NCI-H774 (cell line): ENCODE data around the gene ADAMTS13.
A peak's percentile ranks its signal among the peaks of the same experiment; 100 is the strongest.

Experiments
- DNase-seq: peaks from one replicate; lab custom pipeline; 2025; lab: John Stamatoyannopoulos, UW

The ADAMTS13 gene

GRCh38 chr9:133472277-133472645 lies 50.1 kb downstream of the ADAMTS13 start:
- DNase-seq, result no peak

GRCh38 chr9:133472753-133473378 lies 50.7 kb downstream of the ADAMTS13 start:
- no peak for DNase-seq

GRCh38 chr9:133473743-133474142 lies 51.6 kb downstream of the ADAMTS13 start:
- DNase-seq, result no peak

GRCh38 chr9:133474215-133474614 lies 52.0 kb downstream of the ADAMTS13 start:
- DNase-seq, result no peak

DNA sequence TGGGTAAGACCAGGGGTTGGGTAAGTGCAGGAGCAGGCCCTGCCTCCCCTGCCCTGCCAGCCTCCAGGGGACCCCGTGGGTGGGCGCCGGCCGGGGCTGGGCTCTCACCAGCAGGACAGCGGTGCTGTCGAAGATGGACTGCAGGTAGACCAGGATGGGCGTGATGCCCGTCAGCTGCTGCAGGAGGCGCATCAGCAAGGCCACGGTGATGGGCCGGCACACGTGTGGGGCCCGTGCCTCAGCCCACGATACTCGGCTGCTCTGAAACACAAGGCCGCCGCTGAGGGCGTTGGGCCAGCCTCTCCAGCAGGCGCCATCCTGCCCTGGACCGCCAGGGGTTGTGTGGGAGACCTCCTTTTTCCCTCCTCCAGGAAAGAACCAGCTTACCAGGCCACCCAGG lies 52.7 kb downstream of the ADAMTS13 start:
- DNase-seq, result no peak

DNA sequence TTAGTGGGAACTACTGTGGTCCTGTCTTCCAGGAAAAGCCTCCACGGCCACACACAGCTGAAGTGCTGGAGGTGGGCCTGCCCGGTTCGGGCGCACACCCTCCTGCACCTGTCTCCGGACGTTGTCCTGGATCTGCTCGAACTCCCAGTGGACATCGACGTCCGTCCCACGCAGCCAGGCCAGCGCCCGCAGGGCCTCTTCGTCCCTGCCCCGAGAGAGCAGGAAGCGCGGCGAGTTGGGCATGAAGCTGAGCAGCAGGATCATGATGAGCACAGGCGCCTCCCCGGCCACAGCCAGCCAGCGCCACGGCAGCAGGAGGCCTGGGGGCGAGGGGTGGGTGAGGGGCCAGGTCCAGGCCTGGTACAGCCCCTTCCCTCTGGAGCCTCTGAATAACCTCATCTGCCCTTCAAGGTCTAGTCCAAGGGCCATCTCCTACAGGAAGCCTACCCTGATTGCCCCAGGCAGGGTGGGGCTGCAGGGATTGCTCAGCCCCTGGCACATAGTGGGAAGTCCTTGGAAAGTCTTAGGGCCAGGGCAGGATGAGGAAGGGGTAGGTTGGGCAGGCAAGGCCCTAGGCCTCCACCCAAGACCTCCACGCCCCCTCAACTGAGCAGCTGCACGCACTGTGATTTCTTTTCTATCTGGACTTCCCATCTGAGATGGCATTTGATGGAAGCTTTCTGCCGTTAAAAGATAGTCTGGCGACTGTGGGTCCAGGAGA lies 53.3 kb downstream of the ADAMTS13 start:
- no peak for DNase-seq

DNA sequence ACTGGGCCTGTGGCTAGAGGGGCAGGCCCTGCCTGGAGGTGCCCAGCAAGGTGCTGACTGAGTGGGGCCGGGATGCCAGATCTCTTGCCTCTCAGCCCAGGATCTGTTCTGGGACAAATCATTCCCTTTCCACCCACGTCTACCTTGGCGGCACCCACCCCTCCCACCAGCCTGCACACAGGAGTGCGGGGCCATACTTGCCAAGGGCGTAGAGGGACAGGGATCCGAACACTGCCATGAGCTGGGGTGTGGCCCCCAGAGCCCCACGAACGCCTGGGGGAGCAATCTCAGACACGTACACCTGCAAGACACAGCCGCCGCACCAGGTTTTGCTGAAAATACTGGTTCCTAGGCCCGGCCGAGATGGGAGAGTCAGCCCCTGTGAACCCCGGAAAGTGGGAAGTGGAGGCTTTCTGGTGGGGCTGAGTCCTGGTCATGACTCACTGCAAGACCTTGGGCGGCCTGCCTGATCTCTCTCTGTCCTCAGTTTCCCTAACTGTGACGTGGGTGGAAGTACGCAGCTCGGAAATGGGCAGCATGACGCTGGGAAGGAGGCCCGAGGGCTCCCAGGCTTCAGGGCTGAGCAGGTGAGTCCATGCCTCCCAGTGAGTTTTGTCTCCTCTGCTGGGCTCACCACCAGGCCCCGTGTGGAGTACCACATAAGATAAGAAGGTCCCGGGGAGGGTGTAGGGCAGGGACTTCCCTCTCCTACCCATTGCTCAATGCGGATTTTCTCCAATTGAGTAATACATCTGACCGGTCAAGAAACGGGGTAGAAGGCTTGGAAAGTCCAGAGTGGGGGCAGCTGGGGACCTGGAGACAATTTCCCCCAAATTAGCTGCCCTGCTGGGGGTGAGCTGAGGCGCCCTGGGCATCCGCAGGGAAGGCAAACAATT lies 54.1 kb downstream of the ADAMTS13 start:
- DNase-seq, result no peak

- DNase-seq, result no peak
These were observed 54.8 kb downstream of the ADAMTS13 start for GRCh38 chr9:133476941-133477340.

GRCh38 chr9:133477461-133477860 lies 55.3 kb downstream of the ADAMTS13 start:
- DNase-seq, result no peak

DNA sequence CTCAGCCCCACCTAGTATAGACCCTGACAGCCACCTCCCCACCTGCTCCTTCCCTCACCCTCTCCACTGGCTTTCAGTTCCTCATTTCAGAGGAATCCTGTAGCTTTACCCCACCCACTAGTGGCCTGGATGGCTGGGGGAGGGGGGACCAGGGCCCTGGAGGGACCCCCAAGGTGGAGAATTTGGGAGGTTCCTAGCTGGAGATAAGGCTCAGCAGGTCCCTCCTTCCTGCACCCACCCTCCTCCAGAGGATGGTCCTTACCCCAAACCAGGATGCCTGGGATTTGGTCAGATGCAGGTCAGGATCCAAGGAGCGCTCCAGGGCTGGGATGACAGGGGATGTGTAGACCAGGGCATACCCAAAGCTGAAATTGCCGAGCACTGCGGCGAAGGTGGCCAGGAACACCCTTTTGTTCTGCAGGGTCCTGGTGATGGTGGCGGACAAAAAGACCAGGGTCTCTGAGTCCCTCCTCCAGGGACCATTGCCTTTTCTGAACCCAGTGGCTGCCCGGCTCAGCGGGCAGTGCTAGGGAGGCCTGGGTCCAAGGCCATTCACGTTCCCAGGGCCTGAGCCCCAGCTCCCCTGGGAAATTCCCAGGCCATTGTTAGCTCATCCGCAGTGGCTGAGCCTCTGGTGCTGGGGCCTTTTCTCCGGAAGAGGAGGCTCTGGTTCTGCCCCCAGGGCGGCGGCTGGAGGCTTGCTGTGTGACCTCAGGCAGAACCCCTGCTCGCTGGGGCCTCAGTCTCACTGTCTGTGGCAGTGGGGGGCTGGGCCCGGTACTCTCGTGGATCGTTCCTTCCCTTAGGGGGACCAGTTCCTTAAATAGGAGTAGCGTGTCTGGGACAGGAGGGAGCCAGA lies 56.1 kb downstream of the ADAMTS13 start:
- no peak for DNase-seq

- peak; percentile 86 for DNase-seq
These were observed 56.9 kb downstream of the ADAMTS13 start, which contains the start of gene SLC2A6 for GRCh38 chr9:133478851-133479711. Gene SLC2A6 (minus strand): TSS chr9:133479099. CDS start chr9:133479059, 40 bp downstream.

DNA sequence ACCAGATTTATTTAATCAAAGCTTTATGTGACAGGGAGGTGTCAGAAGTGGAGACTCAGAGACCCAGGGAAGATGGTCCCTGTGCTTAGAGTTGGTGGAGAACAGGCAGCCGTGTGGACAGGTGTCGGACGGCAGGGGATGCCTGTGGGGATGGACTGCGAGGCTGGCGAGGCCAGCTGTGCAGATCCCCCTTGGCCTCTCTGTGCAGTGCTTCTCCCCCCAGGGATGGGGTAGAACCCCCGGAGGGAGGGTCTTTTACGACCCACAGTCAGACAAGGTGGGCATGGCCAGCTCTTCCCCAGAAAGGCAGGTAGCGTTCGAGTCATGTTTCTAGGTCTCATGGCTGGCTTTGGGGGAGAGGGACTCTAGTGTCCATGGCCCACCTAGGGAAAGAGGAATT lies 61.4 kb downstream of the ADAMTS13 start:
- DNase-seq, result no peak

DNA sequence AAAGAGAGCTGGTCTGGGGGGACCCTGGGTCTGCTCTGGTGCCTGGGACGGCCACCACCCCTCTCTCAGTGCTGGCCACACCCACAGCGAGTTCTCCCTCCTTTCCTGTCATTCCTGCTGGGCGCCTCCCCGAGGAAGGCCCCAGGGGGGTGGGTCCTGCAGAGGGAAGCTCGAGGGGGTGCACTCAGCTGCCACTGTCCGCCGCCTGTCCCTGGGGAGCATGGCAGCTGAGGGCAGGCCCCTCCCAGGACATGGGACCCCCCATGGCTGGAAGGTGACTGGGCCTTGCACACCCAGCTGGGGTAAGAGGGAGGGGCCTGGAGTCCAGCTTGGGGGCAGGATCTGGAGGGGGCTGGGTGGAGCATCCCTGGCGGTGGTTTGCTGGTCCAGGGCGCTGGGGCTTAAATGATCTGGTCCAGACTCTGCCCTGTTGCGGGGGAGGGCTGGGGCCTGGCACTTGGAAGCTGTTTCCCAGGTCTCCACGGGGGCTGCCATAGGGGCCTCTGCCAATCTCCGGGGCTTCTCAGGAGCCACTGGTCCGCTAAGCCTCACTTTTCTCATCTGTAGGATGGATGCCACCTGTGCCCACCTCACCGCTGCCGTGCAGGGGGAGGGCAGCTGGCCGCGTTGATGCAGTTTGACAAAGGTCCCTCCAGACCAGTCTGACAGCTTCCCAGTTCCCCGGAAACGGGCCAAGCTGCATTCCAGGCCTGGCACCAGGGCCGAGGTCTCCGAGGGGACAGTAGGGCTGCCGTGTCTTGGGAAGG lies 62.7 kb downstream of the ADAMTS13 start:
- no peak for DNase-seq

DNA sequence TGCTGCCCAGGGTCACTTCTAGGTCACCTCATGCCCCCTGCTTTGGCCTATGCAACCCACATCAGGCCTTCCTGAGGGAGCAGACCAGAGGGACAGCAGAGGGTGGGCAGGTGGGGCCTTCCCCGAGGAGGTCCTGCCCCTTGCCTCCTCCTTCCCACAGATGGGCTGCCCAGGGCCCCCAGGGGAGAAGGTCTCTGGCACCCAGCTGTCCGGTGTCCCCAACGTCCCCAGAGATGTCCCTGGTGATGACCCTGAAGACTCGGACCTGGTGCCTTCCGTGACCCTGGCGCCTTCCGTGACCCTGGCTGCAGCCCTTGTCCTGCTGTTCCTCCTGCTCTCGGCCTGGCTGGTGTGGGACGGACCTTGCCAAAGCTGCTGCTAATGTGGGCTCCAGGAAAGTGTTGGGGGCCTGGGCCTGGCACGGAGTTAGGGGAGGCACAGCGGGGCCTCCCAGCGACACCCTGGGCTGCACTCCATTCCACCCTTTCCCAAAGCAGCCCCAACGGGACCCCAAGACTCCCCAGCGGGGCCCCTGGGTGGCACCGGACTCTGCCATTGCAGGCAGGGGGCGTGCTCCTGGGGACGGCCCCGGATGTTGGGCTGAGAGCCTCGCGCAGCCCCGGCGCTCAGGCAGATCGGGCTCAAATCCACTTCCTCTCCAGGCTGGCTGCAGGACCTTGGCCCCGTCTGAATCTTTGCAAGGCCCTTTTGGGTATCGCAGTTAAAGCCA lies 63.5 kb downstream of the ADAMTS13 start:
- DNase-seq, result no peak

- DNase-seq, result no peak
These were observed 65.2 kb downstream of the ADAMTS13 start for GRCh38 chr9:133487331-133487725.

DNA sequence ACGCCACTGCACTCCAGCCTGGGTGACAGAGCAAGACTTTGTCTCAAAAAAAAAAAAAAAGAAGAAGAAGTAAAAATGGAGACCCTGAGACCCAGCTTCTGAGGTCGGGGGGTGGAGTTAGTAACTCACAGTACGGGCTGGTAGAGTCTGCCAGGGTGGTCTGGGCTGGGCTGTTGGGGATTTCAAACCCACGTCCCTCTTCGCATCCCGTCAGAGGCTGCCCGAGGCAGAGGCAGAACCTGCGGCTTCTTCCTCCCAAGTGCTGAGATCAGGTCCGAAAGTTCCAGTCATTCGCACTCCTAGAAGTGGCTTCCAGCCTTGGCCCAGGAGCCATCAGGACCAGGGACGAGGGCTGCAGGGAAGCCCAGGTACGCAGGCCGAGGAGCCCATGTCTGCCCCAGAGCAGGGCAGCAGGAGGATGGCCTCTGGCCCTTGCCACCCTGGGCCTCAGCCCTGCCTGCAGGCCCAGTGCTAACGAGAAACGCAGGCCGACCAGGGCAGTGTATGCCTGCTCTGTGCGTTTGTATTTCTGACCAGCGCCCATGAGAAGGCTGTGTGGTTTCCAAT lies 66.6 kb downstream of the ADAMTS13 start:
- no peak for DNase-seq

DNA sequence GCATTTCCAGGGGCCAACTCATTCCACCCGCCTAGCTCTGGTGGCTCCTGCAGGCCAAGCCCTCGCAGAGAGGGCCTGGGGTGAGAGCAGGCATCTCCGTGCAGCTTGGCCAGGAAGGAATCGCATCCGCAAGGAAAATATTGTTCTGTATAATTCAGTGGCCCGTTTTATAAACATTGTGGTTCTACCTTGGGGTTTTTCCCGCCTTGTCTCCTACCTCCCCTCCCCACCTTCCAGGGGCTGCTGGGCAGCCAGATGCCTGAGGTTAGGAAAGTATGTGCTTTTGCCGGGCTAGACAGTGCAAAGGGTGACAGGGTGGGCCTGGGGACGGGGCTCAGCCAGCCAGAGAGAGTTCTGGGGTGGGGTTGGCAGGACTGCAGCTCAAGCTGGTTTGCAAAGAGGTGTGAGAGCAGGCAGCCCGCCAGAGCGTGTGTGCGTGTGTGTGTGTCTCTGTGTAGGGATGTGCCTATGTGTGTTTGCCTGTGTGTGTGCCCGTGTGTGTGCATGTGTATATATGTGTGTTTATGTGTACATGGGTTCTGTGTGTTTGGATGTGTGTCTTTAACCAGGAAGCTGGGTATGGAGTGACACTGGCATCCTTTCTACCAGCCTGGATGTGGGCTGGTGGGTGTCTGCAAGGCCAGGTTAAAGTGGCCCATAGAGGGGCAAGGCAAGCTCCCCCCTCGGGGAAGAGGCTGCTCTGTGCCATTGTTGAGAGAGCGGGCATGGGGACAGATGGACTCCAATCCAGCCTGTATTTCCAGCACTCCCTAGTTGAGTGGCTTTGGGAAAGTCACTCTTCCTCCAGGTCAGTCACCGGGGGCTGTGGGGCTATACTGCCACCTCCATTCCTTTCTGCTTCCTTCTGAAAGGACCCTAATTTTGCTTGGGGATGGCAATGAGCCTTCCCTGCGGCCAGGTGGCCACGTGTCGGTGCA lies 67.4 kb downstream of the ADAMTS13 start:
- no peak for DNase-seq

DNA sequence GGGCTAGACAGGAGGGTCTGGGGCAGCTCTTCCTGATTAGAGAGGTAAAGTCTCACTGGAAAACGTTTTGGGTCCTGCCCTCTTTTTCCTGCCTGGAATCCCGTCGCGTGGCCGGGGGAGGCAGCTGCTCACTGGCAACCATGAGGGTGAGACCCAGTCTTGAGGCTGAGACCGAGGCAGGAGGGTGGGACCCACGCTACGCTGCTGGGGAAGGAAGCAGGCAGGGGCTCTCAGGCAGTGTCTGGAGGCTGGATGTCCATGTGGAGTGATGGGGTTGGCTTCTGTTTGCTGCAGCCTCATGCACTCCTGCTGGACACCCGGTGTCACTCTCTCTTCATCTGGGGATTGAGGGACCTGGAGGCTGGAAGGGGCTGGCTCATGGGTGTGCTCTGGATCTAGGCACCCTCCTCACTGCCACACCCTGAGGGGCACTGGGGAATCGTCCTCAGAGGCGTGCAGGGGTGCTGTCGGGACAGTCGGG lies 68.1 kb downstream of the ADAMTS13 start:
- DNase-seq, result no peak
